C4-2B (cell line): ENCODE measurements around the gene GAGE12E.
"Not testable (repeated sequence)": the region's sequence is repeated elsewhere in the genome, so short reads cannot be mapped to it uniquely, and the experiment has no call there.

Experiments used
- H3K27ac ChIP-seq: fragments of 450-650 bp; 2 replicates; pipeline ENCODE4 v1.5.1; 2017

Gene GAGE12E

GRCh38 chrX:49550989-49551388 lies at the start of gene GAGE12E:
GAGE12E (plus strand) TSS chrX:49551289; CDS start chrX:49552444, 1,155 bp downstream.
- not testable (repeated sequence) for H3K27ac ChIP-seq

- H3K27ac ChIP-seq: not testable (repeated sequence)
Observed at GRCh38 chrX:49531877-49532276, 19.2 kb upstream of the GAGE12E start, which contains the start of gene GAGE12C. GAGE12C (plus strand) TSS chrX:49532177; CDS start chrX:49533332, 1,155 bp downstream.

- not testable (repeated sequence) for H3K27ac ChIP-seq
Observed at GRCh38 chrX:49541433-49541832, 9.7 kb upstream of the GAGE12E start, which contains the start of gene GAGE12D. GAGE12D (plus strand) TSS chrX:49541733; CDS start chrX:49542888, 1,155 bp downstream.

- not testable (repeated sequence) for H3K27ac ChIP-seq
Observed at GRCh38 chrX:49560542-49560941, 9.5 kb downstream of the GAGE12E start, which contains the start of gene GAGE12F. GAGE12F (plus strand) TSS chrX:49560842; CDS start chrX:49561997, 1,155 bp downstream.

GRCh38 chrX:49568728-49569127 lies 17.6 kb downstream of the GAGE12E start:
- H3K27ac ChIP-seq: not testable (repeated sequence)

GRCh38 chrX:49569152-49569551 lies 18.1 kb downstream of the GAGE12E start:
- not testable (repeated sequence) for H3K27ac ChIP-seq

GRCh38 chrX:49570100-49570499 lies 19.0 kb downstream of the GAGE12E start, which contains the start of gene GAGE12G:
GAGE12G (plus strand) TSS chrX:49570400; CDS start chrX:49571555, 1,155 bp downstream.
- not testable (repeated sequence) for H3K27ac ChIP-seq

GRCh38 chrX:49579649-49580048 lies 28.6 kb downstream of the GAGE12E start, which contains the start of gene GAGE12H:
GAGE12H (plus strand) TSS chrX:49579949; CDS start chrX:49581104, 1,155 bp downstream.
- not testable (repeated sequence) for H3K27ac ChIP-seq

- H3K27ac ChIP-seq: not testable (repeated sequence)
Observed at GRCh38 chrX:49589196-49589595, 38.1 kb downstream of the GAGE12E start, which contains the start of gene GAGE2A. GAGE2A (plus strand) TSS chrX:49589496; CDS start chrX:49590651, 1,155 bp downstream.

GRCh38 chrX:49589769-49590478 lies 38.8 kb downstream of the GAGE12E start:
- not testable (repeated sequence) for H3K27ac ChIP-seq

- H3K27ac ChIP-seq: not testable (repeated sequence)
Observed at GRCh38 chrX:49590488-49590887, 39.4 kb downstream of the GAGE12E start.

- H3K27ac ChIP-seq: not testable (repeated sequence)
Observed at GRCh38 chrX:49598720-49599119, 47.6 kb downstream of the GAGE12E start, which contains the start of gene GAGE1. GAGE1 (plus strand) TSS chrX:49599020; CDS start chrX:49600175, 1,155 bp downstream.
